PC-3 (cell line): Measurements from ENCODE around the gene CTSA. TPM values are rescaled to one million over a fixed set of nuclear protein-coding genes. Genes with fewer than 3 reads are reported as not detected.

ENCODE experiments used
- ATAC-seq: fragments of 200-7000 bp; cut with Tn5 transposase; 2 replicates; pipeline ENCODE4 v1.9.1; 2020; ENCODE audit warnings: mild to moderate bottlenecking, moderate library complexity
- BruUV-seq: library from RNA; stranded (reverse); fragments of 400-500 nt; replicated peaks from 2 replicates; lab custom pipeline; 2021; lab: Mats Ljungman, UMichigan
- CTCF ChIA-PET: fragments of 300-600 bp; sonication (Branson Sonifier 250); formaldehyde crosslinking; loops from one replicate; lab custom pipeline; 2022; ENCODE audit warnings: antibody characterized with exemption; lab: Charles Lee
- POLR2A ChIA-PET: fragments of 300-600 bp; sonication (Branson Sonifier 250); formaldehyde crosslinking; loops from one replicate; lab custom pipeline; 2022; ENCODE audit warnings: antibody characterized with exemption; ENCODE audit not compliant: unreplicated experiment; lab: Charles Lee
- DNase-seq: peaks from one replicate; pipeline ENCODE4 v3.0.0-alpha.2; 2015
- H2AFZ ChIP-seq: fragments of 300-600 bp; sonication (generic); 2 replicates; pipeline ENCODE4 v1.6.0; 2016; ENCODE audit warnings: antibody characterized with exemption, low read length
- H3F3A ChIP-seq: fragments of 300-600 bp; sonication (generic); one replicate; pipeline ENCODE4 v1.6.0; 2017; ENCODE audit warnings: antibody characterized with exemption, low read length, control low read depth, mild to moderate bottlenecking; ENCODE audit not compliant: unreplicated experiment
- H3K27ac ChIP-seq: fragments of 300-600 bp; sonication (generic); 2 replicates; pipeline ENCODE4 v1.5.1; 2016; ENCODE audit warnings: mild to moderate bottlenecking, low read length
- H3K27me3 ChIP-seq: fragments of 300-600 bp; sonication (generic); 2 replicates; pipeline ENCODE4 v1.6.1; 2016; ENCODE audit warnings: low read length, mixed read lengths
- H3K36me3 ChIP-seq: fragments of 300-600 bp; sonication (generic); 2 replicates; pipeline ENCODE4 v1.6.1; 2016; ENCODE audit warnings: low read depth, mixed run types, low read length, mixed read lengths
- H3K4me1 ChIP-seq: fragments of 300-600 bp; sonication (generic); 2 replicates; pipeline ENCODE4 v1.5.1; 2016; ENCODE audit warnings: low read length; ENCODE audit not compliant: insufficient read depth
- H3K4me2 ChIP-seq: fragments of 300-600 bp; sonication (generic); 2 replicates; pipeline ENCODE4 v1.6.0; 2016; ENCODE audit warnings: low read length
- H3K4me3 ChIP-seq: fragments of 300-600 bp; sonication (generic); 2 replicates; pipeline ENCODE4 v1.5.1; 2016; ENCODE audit warnings: mild to moderate bottlenecking, low read length, mixed read lengths
- H3K79me2 ChIP-seq: fragments of 300-600 bp; sonication (generic); 2 replicates; pipeline ENCODE4 v1.6.1; 2017; ENCODE audit warnings: low read length, mixed read lengths
- H3K9ac ChIP-seq: fragments of 300-600 bp; sonication (generic); 2 replicates; pipeline ENCODE4 v1.6.0; 2016; ENCODE audit warnings: mild to moderate bottlenecking, low read length
- H3K9me2 ChIP-seq: fragments of 300-600 bp; sonication (generic); replicated peaks from 2 replicates; pipeline ENCODE4 v1.6.1; 2016; ENCODE audit warnings: mixed run types, low read length, mixed read lengths
- H3K9me3 ChIP-seq: fragments of 300-600 bp; sonication (generic); 2 replicates; pipeline ENCODE4 v1.6.1; 2016; ENCODE audit warnings: low read length, mixed read lengths
- H4K20me1 ChIP-seq: fragments of 300-600 bp; sonication (generic); 2 replicates; pipeline ENCODE4 v1.6.1; 2016; ENCODE audit warnings: low read length, mixed read lengths
- CTCF ChIP-seq: fragments of 300-600 bp; sonication (generic); conservative IDR thresholded peaks from 2 replicates; pipeline ENCODE4 v1.5.1; 2017; ENCODE audit warnings: antibody characterized with exemption, low read depth, mild to moderate bottlenecking, low read length
- EZH2 ChIP-seq: fragments of 300-600 bp; sonication (generic); IDR thresholded peaks from one replicate; pipeline ENCODE4 v1.6.1; 2017; ENCODE audit warnings: antibody characterized with exemption, mild to moderate bottlenecking, low read length; ENCODE audit not compliant: unreplicated experiment
- EZH2phosphoT487 ChIP-seq: fragments of 300-600 bp; sonication (generic); IDR thresholded peaks from 2 replicates; pipeline ENCODE4 v1.6.1; 2018; ENCODE audit warnings: mild to moderate bottlenecking, antibody characterized with exemption, low read length, borderline replicate concordance
- intact Hi-C: fragments of 100-400 bp; cut with micrococcal nuclease; formaldehyde crosslinking; loops from 2 replicates; pipeline ENCODE4 v1.9.0; 2023
- total RNA-seq: library from RNA; depleted of rRNA; stranded (reverse); fragments of >200 nt; gene quantifications from 2 replicates; pipeline ENCODE4 v1.2.3, GENCODE V29; 2014

Gene CTSA
- total RNA-seq, 1 experiment from 2014 or later: 129 TPM

- no peak overlapping the region for H3K9ac ChIP-seq
- peaks cover 16% of the 10 kb centered on the region; the same call in 1 of the 2 replicates for H3K36me3 ChIP-seq
- no peaks in the 10 kb centered on the region for H3K9me2 ChIP-seq
- H3K4me3 ChIP-seq: no peak overlapping the region
- no peaks in the 10 kb centered on the region for H4K20me1 ChIP-seq
- 0 out of 2 replicates have a peak, but pooled peaks cover under 1% of the 10 kb centered on the region for H3K79me2 ChIP-seq
- H3F3A ChIP-seq: no peaks in the 10 kb centered on the region
- intact Hi-C loops: no loop called here
- H3K9me3 ChIP-seq: no peaks in the 10 kb centered on the region
- H3K4me1 ChIP-seq: peaks cover 10% of the 10 kb centered on the region; the same call in 1 of the 2 replicates
- no TSS peak for BruUV-seq
- H3K27me3 ChIP-seq: no peaks in the 10 kb centered on the region
- ATAC-seq: no peak
- ChIA-PET CTCF (no interaction called here), POLR2A (no interaction called here)
- H3K4me2 ChIP-seq: no peak overlapping the region
- no peak overlapping the region for H3K27ac ChIP-seq
- no peak for TF ChIP-seq CTCF
- no peak for TF ChIP-seq EZH2
- TF ChIP-seq EZH2phosphoT487: no peak
- no peak overlapping the region for H2AFZ ChIP-seq
- DNase-seq: no peak
Observed at GRCh38 chr20:45897289-45897688, 6.2 kb downstream of the CTSA start.

- peaks cover 16% of the 10 kb centered on the region; the same call in 1 of the 2 replicates for H3K36me3 ChIP-seq
- no peak overlapping the region for H2AFZ ChIP-seq
- no peaks in the 10 kb centered on the region for H3K9me2 ChIP-seq
- DNase-seq (no peak), ATAC-seq (no peak)
- H3K27ac ChIP-seq: no peak overlapping the region
- no peaks in the 10 kb centered on the region for H3K9me3 ChIP-seq
- H4K20me1 ChIP-seq: no peaks in the 10 kb centered on the region
- no TSS peak for BruUV-seq
- no peak overlapping the region for H3K9ac ChIP-seq
- H3K4me2 ChIP-seq: no peak overlapping the region
- no peak for TF ChIP-seq EZH2phosphoT487
- TF ChIP-seq EZH2: no peak
- no peak for TF ChIP-seq CTCF
- peaks cover 6% of the 10 kb centered on the region; the same call in 1 of the 2 replicates for H3K4me1 ChIP-seq
- no peak overlapping the region for H3K4me3 ChIP-seq
- H3K27me3 ChIP-seq: no peaks in the 10 kb centered on the region
- no peaks in the 10 kb centered on the region for H3K79me2 ChIP-seq
- POLR2A ChIA-PET: no interaction called here
- CTCF ChIA-PET: no interaction called here
- H3F3A ChIP-seq: no peaks in the 10 kb centered on the region
- intact Hi-C loops: no loop called here
Observed at GRCh38 chr20:45897692-45898091, 6.6 kb downstream of the CTSA start.

GRCh38 chr20:45898285-45898684, 7.2 kb downstream of the CTSA start:
- intact Hi-C loops: no loop called here
- ChIA-PET CTCF (no interaction called here), POLR2A (no interaction called here)
- Histone ChIP-seq H3K9ac (no peak overlapping the region), H2AFZ (no peak overlapping the region), H3K79me2 (no peaks in the 10 kb centered on the region), H3K4me3 (no peak overlapping the region), H3F3A (no peaks in the 10 kb centered on the region), H3K4me2 (no peak overlapping the region), H3K27ac (no peak overlapping the region), H3K9me3 (no peaks in the 10 kb centered on the region), H3K27me3 (no peaks in the 10 kb centered on the region), H3K9me2 (no peaks in the 10 kb centered on the region), H3K36me3 (peaks cover 16% of the 10 kb centered on the region; the same call in 1 of the 2 replicates), H4K20me1 (no peaks in the 10 kb centered on the region), H3K4me1 (no peaks in the 10 kb centered on the region)
- BruUV-seq: TSS peak; percentile 26
- TF ChIP-seq EZH2phosphoT487: no peak
- no peak for TF ChIP-seq CTCF
- no peak for TF ChIP-seq EZH2
- no peak for ATAC-seq
- no peak for DNase-seq
